ENCODE data around the gene TMEM87A.

DNA sequence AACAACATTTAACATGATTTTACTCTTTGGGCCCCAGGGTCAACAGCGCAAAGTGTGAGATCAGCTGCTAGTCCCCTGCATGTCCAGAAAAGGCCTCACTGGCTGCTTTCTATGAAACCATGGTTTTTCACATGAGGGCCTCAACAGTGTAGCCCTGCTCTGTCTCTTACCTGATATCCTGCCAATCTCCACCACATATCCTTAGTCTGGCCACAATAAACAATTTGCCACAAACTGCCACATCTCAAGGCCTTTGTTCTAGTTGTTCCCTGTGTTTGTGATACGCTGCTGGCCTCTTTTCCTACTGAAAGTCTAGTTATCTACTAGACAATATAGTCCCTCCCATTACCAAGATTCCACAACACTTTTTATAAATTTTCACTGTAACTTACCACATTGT lies 82.9 kb downstream of the TMEM87A start:
- TF ChIP-seq, protein P1, sequence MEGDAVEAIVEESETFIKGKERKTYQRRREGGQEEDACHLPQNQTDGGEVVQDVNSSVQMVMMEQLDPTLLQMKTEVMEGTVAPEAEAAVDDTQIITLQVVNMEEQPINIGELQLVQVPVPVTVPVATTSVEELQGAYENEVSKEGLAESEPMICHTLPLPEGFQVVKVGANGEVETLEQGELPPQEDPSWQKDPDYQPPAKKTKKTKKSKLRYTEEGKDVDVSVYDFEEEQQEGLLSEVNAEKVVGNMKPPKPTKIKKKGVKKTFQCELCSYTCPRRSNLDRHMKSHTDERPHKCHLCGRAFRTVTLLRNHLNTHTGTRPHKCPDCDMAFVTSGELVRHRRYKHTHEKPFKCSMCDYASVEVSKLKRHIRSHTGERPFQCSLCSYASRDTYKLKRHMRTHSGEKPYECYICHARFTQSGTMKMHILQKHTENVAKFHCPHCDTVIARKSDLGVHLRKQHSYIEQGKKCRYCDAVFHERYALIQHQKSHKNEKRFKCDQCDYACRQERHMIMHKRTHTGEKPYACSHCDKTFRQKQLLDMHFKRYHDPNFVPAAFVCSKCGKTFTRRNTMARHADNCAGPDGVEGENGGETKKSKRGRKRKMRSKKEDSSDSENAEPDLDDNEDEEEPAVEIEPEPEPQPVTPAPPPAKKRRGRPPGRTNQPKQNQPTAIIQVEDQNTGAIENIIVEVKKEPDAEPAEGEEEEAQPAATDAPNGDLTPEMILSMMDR (IDR thresholded peaks at IDR 0.05), result no peak
- TF ChIP-seq POLR2A (IDR thresholded peaks at IDR 0.05), result no peak

Data from heart left ventricle (tissue), 13 donors.